CD4-positive, alpha-beta T cell (primary cell): ENCODE data around the gene SQSTM1. TPM values are rescaled to one million over a fixed set of nuclear protein-coding genes. Genes with fewer than 3 reads are reported as not detected.

ENCODE experiments used
- ATAC-seq: fragments of 200-7000 bp; cut with Tn5 transposase; one replicate; pipeline ENCODE4 v1.10.0; 2022; ENCODE audit warnings: mild to moderate bottlenecking; ENCODE audit not compliant: poor library complexity
- CTCF ChIA-PET: fragments of 350-600 bp; sonication (Branson Sonifier 250); formaldehyde crosslinking; loops from one replicate; lab custom pipeline; 2021; ENCODE audit warnings: antibody characterized with exemption, inconsistent platforms; lab: Charles Lee
- POLR2A ChIA-PET: fragments of 350-600 bp; sonication (Branson Sonifier 250); formaldehyde crosslinking; loops from one replicate; lab custom pipeline; 2021; ENCODE audit warnings: antibody characterized with exemption, inconsistent platforms; lab: Charles Lee
- DNase-seq, 14 experiments: peaks; one replicate each; pipeline ENCODE4 v3.0.0-alpha.2; 2013 to 2020; ENCODE audit warnings: mixed read lengths in 2 of 14
- H3K27ac ChIP-seq, 2 donors: one replicate each; pipeline versions ENCODE4 v1.5.1 to v1.7.0; 2013; ENCODE audit warnings: low read length in 2 of 2, low read depth in 1 of 2, mild to moderate bottlenecking in 1 of 2
- H3K27me3 ChIP-seq, 2 experiments: 1 replicate in 1 of 2; 2 replicates in 1 of 2; pipeline versions ENCODE4 v1.6.1 to v1.7.0; 2013; ENCODE audit warnings: low read length in 2 of 2, control low read depth in 1 of 2, mild to moderate bottlenecking in 1 of 2, moderate library complexity in 1 of 2; ENCODE audit not compliant: insufficient read depth in 2 of 2, control insufficient read depth in 1 of 2
- H3K36me3 ChIP-seq: one replicate; pipeline ENCODE4 v1.6.1; 2013; ENCODE audit warnings: low read length, control low read depth; ENCODE audit not compliant: insufficient read depth
- H3K4me1 ChIP-seq: one replicate; pipeline ENCODE4 v1.6.1; 2013; ENCODE audit warnings: low read length, control low read depth; ENCODE audit not compliant: insufficient read depth
- H3K4me3 ChIP-seq: one replicate; pipeline ENCODE4 v1.5.1; 2013; ENCODE audit warnings: mild to moderate bottlenecking, low read length, moderate library complexity
- H3K9me3 ChIP-seq, 2 experiments: 1 replicate in 1 of 2; 2 replicates in 1 of 2; pipeline versions ENCODE4 v1.6.1 to v1.7.0; 2013; ENCODE audit warnings: low read length in 2 of 2, mild to moderate bottlenecking in 2 of 2, control low read depth in 1 of 2, moderate library complexity in 1 of 2; ENCODE audit not compliant: control insufficient read depth in 1 of 2, insufficient read depth in 1 of 2
- H3K27ac Mint-ChIP-seq: one replicate; pipeline ENCODE4 v1.8.0; 2020; ENCODE audit warnings: mixed read lengths
- H3K27me3 Mint-ChIP-seq: one replicate; pipeline ENCODE4 v1.8.0; 2021; ENCODE audit warnings: mixed read lengths
- H3K36me3 Mint-ChIP-seq: one replicate; pipeline ENCODE4 v1.8.0; 2021; ENCODE audit warnings: low read depth, mixed read lengths
- H3K4me1 Mint-ChIP-seq: one replicate; pipeline ENCODE4 v1.8.0; 2021; ENCODE audit warnings: low read depth, mixed read lengths
- H3K4me3 Mint-ChIP-seq: one replicate; pipeline ENCODE4 v1.8.0; 2020; ENCODE audit warnings: mild to moderate bottlenecking, mixed read lengths
- H3K9me3 Mint-ChIP-seq: one replicate; pipeline ENCODE4 v1.8.0; 2020; ENCODE audit warnings: mixed read lengths
- intact Hi-C, 2 experiments: fragments of 100-400 bp; cut with DNase I in 1 of 2; cut with micrococcal nuclease in 1 of 2; formaldehyde crosslinking; loops; one replicate each; pipeline versions ENCODE4 v1.15.1 to v1.9.0; 2023 to 2025; cut with DNase I, micrococcal nuclease
- total RNA-seq, 174 experiments: library from RNA in 2 of 174; stranded (reverse) in 2 of 174; gene quantifications; one replicate each; pipeline ENCODE4 v1.2.3 and lab custom pipeline; 2021 to 2026
- TF ChIP-seq, protein P1 (sequence below): fragments of 200-600 bp; IDR thresholded peaks from one replicate; pipeline ENCODE4 v1.8.0; 2022; ENCODE audit warnings: antibody characterized with exemption, mild to moderate bottlenecking

Gene SQSTM1
- total RNA-seq, 2 experiments from 2014 or later: 260 to 267 TPM

DNA sequence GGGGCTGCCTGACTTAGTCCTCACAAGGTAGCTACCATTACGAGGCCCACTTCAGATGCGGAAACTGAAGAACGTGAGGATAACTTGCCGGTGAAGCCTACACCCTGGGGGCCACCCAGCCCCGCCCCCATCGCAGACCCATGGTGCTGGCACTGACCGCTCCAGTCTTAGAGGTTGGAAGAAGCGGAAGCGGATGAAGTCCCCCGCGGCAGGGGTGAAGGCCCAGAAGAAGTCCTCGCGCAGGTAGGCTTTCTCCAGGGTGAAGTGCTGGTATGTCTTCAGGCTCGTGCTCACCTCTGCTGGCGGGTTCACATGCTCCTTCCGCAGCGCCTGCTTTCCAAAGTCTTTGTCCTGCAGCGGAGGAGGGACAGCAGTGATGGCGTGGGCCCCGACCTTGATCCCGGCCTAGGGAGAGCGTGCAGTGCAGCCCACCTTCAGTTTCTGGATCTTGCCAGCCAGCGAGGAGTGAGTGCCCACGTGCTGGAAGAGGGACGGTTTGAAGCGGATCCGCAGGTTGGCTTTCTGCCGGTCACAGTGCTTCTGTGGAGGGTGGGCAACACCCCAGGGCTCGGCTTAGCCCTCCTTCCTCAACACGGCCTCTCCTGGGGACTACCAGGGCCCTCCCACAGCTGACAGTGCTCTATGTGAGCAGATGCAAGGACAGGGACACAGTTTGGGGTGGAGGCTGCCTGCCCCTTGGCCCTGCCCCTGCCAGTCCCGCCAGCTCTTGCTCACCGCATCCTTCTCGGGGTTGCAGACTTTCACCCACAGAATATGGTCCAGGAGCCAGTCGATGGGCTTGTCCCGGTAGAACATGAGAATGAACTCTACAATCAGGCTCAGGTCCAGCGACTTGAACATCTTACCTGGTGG is 21.7 kb upstream of the SQSTM1 start:
- Mint-ChIP-seq H3K9me3 (no peaks in the 10 kb centered on the region), H3K27ac (no peak overlapping the region), H3K4me1 (peaks cover 42% of the 10 kb centered on the region), H3K36me3 (peaks cover 27% of the 10 kb centered on the region), H3K27me3 (no peaks in the 10 kb centered on the region), H3K4me3 (peak overlapping the region; percentile 34)
- ATAC-seq (no peak), DNase-seq (no peak)
- intact Hi-C loops: no loop called here
- no peaks in the 10 kb centered on the region for H3K9me3 ChIP-seq
- peaks cover 28% of the 10 kb centered on the region for H3K36me3 ChIP-seq
- H3K27ac ChIP-seq: no peak overlapping the region
- TF ChIP-seq, protein P1, sequence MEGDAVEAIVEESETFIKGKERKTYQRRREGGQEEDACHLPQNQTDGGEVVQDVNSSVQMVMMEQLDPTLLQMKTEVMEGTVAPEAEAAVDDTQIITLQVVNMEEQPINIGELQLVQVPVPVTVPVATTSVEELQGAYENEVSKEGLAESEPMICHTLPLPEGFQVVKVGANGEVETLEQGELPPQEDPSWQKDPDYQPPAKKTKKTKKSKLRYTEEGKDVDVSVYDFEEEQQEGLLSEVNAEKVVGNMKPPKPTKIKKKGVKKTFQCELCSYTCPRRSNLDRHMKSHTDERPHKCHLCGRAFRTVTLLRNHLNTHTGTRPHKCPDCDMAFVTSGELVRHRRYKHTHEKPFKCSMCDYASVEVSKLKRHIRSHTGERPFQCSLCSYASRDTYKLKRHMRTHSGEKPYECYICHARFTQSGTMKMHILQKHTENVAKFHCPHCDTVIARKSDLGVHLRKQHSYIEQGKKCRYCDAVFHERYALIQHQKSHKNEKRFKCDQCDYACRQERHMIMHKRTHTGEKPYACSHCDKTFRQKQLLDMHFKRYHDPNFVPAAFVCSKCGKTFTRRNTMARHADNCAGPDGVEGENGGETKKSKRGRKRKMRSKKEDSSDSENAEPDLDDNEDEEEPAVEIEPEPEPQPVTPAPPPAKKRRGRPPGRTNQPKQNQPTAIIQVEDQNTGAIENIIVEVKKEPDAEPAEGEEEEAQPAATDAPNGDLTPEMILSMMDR: no peak
- no peaks in the 10 kb centered on the region for H3K27me3 ChIP-seq
- CTCF ChIA-PET: no interaction called here
- POLR2A ChIA-PET: no interaction called here
- peaks cover 52% of the 10 kb centered on the region for H3K4me1 ChIP-seq
- H3K4me3 ChIP-seq: no peak overlapping the region

DNA sequence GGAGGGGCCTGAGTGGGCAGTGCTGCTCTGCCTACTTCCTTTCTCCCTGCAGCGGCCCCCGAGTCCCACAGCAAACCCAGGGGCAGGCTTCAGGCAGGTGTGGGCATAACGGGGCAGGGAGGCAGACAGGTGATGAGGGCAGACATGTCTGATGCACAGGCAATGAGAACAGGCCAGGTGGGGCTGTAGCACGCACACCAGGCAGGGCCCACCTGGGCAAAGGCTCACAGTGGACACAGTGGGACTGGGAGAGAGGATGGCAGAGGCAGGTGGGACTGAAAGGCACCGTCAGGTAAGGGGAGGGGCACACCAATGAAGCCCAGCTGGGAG is 21.1 kb upstream of the SQSTM1 start:
- H3K4me1 Mint-ChIP-seq: peaks cover 42% of the 10 kb centered on the region
- peak overlapping the region; percentile 34 for H3K4me3 Mint-ChIP-seq
- ATAC-seq (no peak), DNase-seq (no peak)
- no peak overlapping the region for H3K27ac ChIP-seq
- peaks cover 52% of the 10 kb centered on the region for H3K4me1 ChIP-seq
- ChIA-PET POLR2A (no interaction called here), CTCF (no interaction called here)
- TF ChIP-seq, protein P1: no peak
- peaks cover 27% of the 10 kb centered on the region for H3K36me3 Mint-ChIP-seq
- H3K27me3 Mint-ChIP-seq: no peaks in the 10 kb centered on the region
- H3K9me3 ChIP-seq: no peaks in the 10 kb centered on the region
- peaks cover 28% of the 10 kb centered on the region for H3K36me3 ChIP-seq
- no peaks in the 10 kb centered on the region for H3K9me3 Mint-ChIP-seq
- no peaks in the 10 kb centered on the region for H3K27me3 ChIP-seq
- intact Hi-C loops: no loop called here
- no peak overlapping the region for H3K27ac Mint-ChIP-seq
- H3K4me3 ChIP-seq: no peak overlapping the region

DNA sequence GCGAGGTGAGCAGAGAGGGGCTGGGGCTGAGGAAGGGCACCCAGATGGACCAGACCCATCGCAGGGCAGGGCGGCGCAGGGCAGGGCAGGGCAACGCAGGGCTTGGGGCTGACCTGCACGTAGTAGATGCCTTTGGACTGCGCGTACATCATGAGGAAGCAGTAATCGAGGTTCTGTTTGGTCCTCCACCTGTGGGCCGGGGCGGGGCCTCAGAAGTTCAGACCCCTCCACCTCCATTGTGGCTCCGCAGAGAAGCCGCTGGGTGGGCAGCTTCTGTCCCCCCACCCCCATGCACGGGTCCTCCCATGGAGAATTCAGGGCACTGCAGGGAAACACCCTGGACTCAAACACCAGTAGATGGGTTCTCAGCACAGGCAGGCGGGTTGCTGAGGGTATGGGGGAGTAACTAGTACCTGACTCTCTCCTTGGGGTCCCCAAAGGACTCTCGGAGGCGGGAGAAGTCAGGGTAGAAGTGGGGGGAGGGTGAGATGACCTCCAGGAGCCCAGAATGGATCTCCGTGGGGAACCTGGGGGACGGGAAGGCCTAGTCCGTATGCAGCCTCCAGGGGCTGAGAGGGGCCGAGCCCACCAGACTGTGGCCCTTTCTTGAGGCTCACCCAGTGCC is 20.5 kb upstream of the SQSTM1 start:
- no peak for ATAC-seq

More for the DNA sequence above, 20.5 kb upstream of the SQSTM1 start:
- no peak overlapping the region for H3K27ac ChIP-seq
- Mint-ChIP-seq H3K36me3 (peaks cover 30% of the 10 kb centered on the region), H3K9me3 (no peaks in the 10 kb centered on the region), H3K27me3 (no peaks in the 10 kb centered on the region), H3K4me1 (peaks cover 42% of the 10 kb centered on the region), H3K4me3 (no peak overlapping the region), H3K27ac (no peak overlapping the region)
- no peaks in the 10 kb centered on the region for H3K27me3 ChIP-seq
- peaks cover 52% of the 10 kb centered on the region for H3K4me1 ChIP-seq
- intact Hi-C loops: loop anchor here (2.0 to 10.0 kb wide), 5 partner anchors 55 to 495 kb away; partner anchors contain the start of genes MAPK9 (in 1 of the 2) and MRNIP (in 1 of the 2)
- H3K36me3 ChIP-seq: peaks cover 28% of the 10 kb centered on the region
- no peaks in the 10 kb centered on the region for H3K9me3 ChIP-seq
- POLR2A ChIA-PET: no interaction called here
- TF ChIP-seq, protein P1: no peak
- H3K4me3 ChIP-seq: no peak overlapping the region
- CTCF ChIA-PET: no interaction called here
- DNase-seq: no peak
